Prostate gland (tissue), 2 donors: ENCODE measurements around the gene DUSP28.

Experiments used
- CTCF ChIP-seq, 4 experiments: fragments of 200-600 bp in 2 of 4; fragments of 450-650 bp in 2 of 4; sonication (generic) in 2 of 4; IDR thresholded peaks; 1 replicate in 3 of 4; 2 replicates in 1 of 4; pipeline ENCODE4 v1.5.1; 2016 to 2019; ENCODE audit warnings: antibody characterized with exemption in 4 of 4, mild to moderate bottlenecking in 2 of 4, moderate library complexity in 2 of 4
- POLR2A ChIP-seq: fragments of 450-650 bp; IDR thresholded peaks from one replicate; pipeline ENCODE4 v1.6.1; 2016; ENCODE audit warnings: antibody characterized with exemption, mild to moderate bottlenecking

- peak; percentile 95 for TF ChIP-seq POLR2A
- TF ChIP-seq CTCF (IDR thresholded peaks at IDR 0.05), result peak in 2 of 4 experiments; percentile 9 to 11
Observed at GRCh38 chr2:240560084-240560479, at the start of gene DUSP28.
